GM23338 (cell line): ENCODE data around the gene SLC66A3. TPM values are rescaled to one million over a fixed set of nuclear protein-coding genes. Genes with fewer than 3 reads are reported as not detected.

Experiments used
- ATAC-seq: fragments of 200-7000 bp; cut with Tn5 transposase; 3 replicates; pipeline ENCODE4 v1.9.1; 2020
- DNase-seq: peaks from one replicate; pipeline ENCODE4 v3.0.0-alpha.2; 2015; ENCODE audit warnings: low spot score
- H2AFZ ChIP-seq: fragments of 200-600 bp; sonication (generic); 2 replicates; pipeline ENCODE4 v1.8.0; 2016; ENCODE audit warnings: antibody characterized with exemption, mild to moderate bottlenecking, moderate library complexity
- H3F3A ChIP-seq: fragments of 200-600 bp; sonication (generic); replicated peaks from 2 replicates; pipeline ENCODE4 v1.8.0; 2017; ENCODE audit warnings: antibody characterized with exemption, mixed run types, low read depth
- H3K27ac ChIP-seq: fragments of 200-600 bp; sonication (generic); 2 replicates; pipeline ENCODE4 v1.6.1; 2016; ENCODE audit warnings: low read depth
- H3K27me3 ChIP-seq: fragments of 200-600 bp; sonication (generic); 2 replicates; pipeline ENCODE4 v1.8.0; 2016; ENCODE audit warnings: mild to moderate bottlenecking, mixed run types, moderate library complexity; ENCODE audit not compliant: insufficient read depth
- H3K36me3 ChIP-seq: fragments of 200-600 bp; sonication (generic); 2 replicates; pipeline ENCODE4 v1.8.0; 2016; ENCODE audit warnings: mild to moderate bottlenecking; ENCODE audit not compliant: insufficient read depth
- H3K4me1 ChIP-seq: fragments of 200-600 bp; sonication (generic); 2 replicates; pipeline ENCODE4 v1.8.0; 2016; ENCODE audit warnings: mild to moderate bottlenecking, moderate library complexity; ENCODE audit not compliant: insufficient read depth
- H3K4me2 ChIP-seq: fragments of 200-600 bp; sonication (generic); 2 replicates; pipeline ENCODE4 v1.7.1; 2017; ENCODE audit warnings: mixed run types
- H3K4me3 ChIP-seq: fragments of 200-600 bp; sonication (generic); 2 replicates; pipeline ENCODE4 v1.6.1; 2016; ENCODE audit warnings: mixed run types
- H3K79me2 ChIP-seq: fragments of 200-600 bp; sonication (generic); replicated peaks from 2 replicates; pipeline ENCODE4 v1.8.0; 2017; ENCODE audit warnings: mild to moderate bottlenecking; ENCODE audit not compliant: insufficient read depth
- H3K9me2 ChIP-seq: fragments of 200-600 bp; sonication (generic); 2 replicates; pipeline ENCODE4 v1.8.0; 2017; ENCODE audit not compliant: insufficient read depth
- H4K20me1 ChIP-seq: fragments of 200-600 bp; sonication (generic); replicated peaks from 2 replicates; pipeline ENCODE4 v1.8.0; 2017; ENCODE audit warnings: mild to moderate bottlenecking; ENCODE audit not compliant: insufficient read depth
- H3K27ac Mint-ChIP-seq: 2 replicates; pipeline ENCODE4 v1.8.0; 2020; ENCODE audit warnings: inconsistent platforms, mild to moderate bottlenecking, moderate library complexity, mixed read lengths
- H3K27me3 Mint-ChIP-seq: 3 replicates; pipeline ENCODE4 v1.8.0; 2022; ENCODE audit warnings: low read depth, mild to moderate bottlenecking, moderate library complexity, mixed read lengths, inconsistent platforms; ENCODE audit not compliant: insufficient read depth, poor library complexity
- H3K36me3 Mint-ChIP-seq: 3 replicates; pipeline ENCODE4 v1.8.0; 2021; ENCODE audit warnings: low read depth, mild to moderate bottlenecking, inconsistent platforms, moderate library complexity, mixed read lengths
- H3K4me1 Mint-ChIP-seq: 3 replicates; pipeline ENCODE4 v1.8.0; 2020; ENCODE audit warnings: mild to moderate bottlenecking, inconsistent platforms, mixed read lengths
- H3K4me3 Mint-ChIP-seq: 3 replicates; pipeline ENCODE4 v1.8.0; 2021; ENCODE audit warnings: moderate library complexity, mild to moderate bottlenecking, inconsistent platforms, mixed read lengths
- H3K9me3 Mint-ChIP-seq: 3 replicates; pipeline ENCODE4 v1.8.0; 2020; ENCODE audit warnings: moderate library complexity, mild to moderate bottlenecking, inconsistent platforms, mixed read lengths
- CREB1 ChIP-seq: fragments of 250-450 bp; sonication (Bioruptor Pico); IDR thresholded peaks from 2 replicates; pipeline ENCODE4 v1.5.0; 2020; ENCODE audit warnings: low read depth, mild to moderate bottlenecking, moderate library complexity
- CTCF ChIP-seq, 2 experiments: fragments of 200-600 bp in 1 of 2; sonication (generic) in 1 of 2; conservative IDR thresholded peaks; 2 replicates each; pipeline versions ENCODE4 v1.5.1 to v1.6.1; 2016 to 2017; ENCODE audit warnings: antibody characterized with exemption in 2 of 2, low read depth in 2 of 2, mild to moderate bottlenecking in 2 of 2, moderate library complexity in 1 of 2
- ETS1 ChIP-seq: IDR thresholded peaks from 2 replicates; pipeline ENCODE4 v1.6.1; 2016; ENCODE audit warnings: antibody characterized with exemption
- EZH2 ChIP-seq: fragments of 200-600 bp; sonication (generic); IDR thresholded peaks from one replicate; pipeline ENCODE4 v1.8.0; 2017; ENCODE audit warnings: antibody characterized with exemption, mild to moderate bottlenecking, low read depth; ENCODE audit not compliant: unreplicated experiment
- EZH2phosphoT487 ChIP-seq: fragments of 200-600 bp; sonication (generic); IDR thresholded peaks from one replicate; pipeline ENCODE4 v1.8.1; 2018; ENCODE audit warnings: antibody characterized with exemption; ENCODE audit not compliant: unreplicated experiment
- JUNB ChIP-seq: IDR thresholded peaks from one replicate; pipeline ENCODE4 v1.6.1; 2016; ENCODE audit warnings: antibody characterized with exemption; ENCODE audit not compliant: unreplicated experiment
- NANOG ChIP-seq: IDR thresholded peaks from 2 replicates; pipeline ENCODE4 v1.6.1; 2016; ENCODE audit warnings: antibody characterized with exemption, borderline replicate concordance
- POLR2AphosphoS5 ChIP-seq: IDR thresholded peaks from 2 replicates; pipeline ENCODE4 v1.6.1; 2016; ENCODE audit warnings: antibody characterized with exemption, low read depth
- STAT1 ChIP-seq: IDR thresholded peaks from one replicate; pipeline ENCODE4 v1.6.1; 2016; ENCODE audit warnings: antibody characterized with exemption; ENCODE audit not compliant: unreplicated experiment
- ZNF114 ChIP-seq: fragments of 250-450 bp; sonication (Bioruptor Pico); IDR thresholded peaks from 2 replicates; pipeline ENCODE4 v1.5.0; 2020; ENCODE audit warnings: mild to moderate bottlenecking, moderate library complexity
- ZNF331 ChIP-seq: fragments of 250-450 bp; sonication (Bioruptor Pico); IDR thresholded peaks from 2 replicates; pipeline ENCODE4 v1.5.0; 2020; ENCODE audit warnings: low read depth, mild to moderate bottlenecking, moderate library complexity
- polyA plus RNA-seq: library from polyadenylated mRNA; unstranded; fragments of >200 nt; fragmentation: Nextera tagmentation; extraction: Ambion mirVana; gene quantifications from 2 replicates; pipeline ENCODE4 v1.2.1, GENCODE V29; 2016
- total RNA-seq: library from RNA; depleted of rRNA; stranded (reverse); fragments of >200 nt; shearing (Covaris generic); gene quantifications from 2 replicates; pipeline ENCODE4 v1.2.3, GENCODE V29; 2014

The SLC66A3 gene
- total and polyA plus RNA-seq, 2 experiments from 2014 or later: 13.7 to 18.4 TPM

GRCh38 chr2:11169333-11169732 is 14.1 kb downstream of the SLC66A3 start:
- H3K4me1 Mint-ChIP-seq: peaks cover 3% of the 10 kb centered on the region; the same call in 2 of the 3 replicates
- no peaks in the 10 kb centered on the region for H3K36me3 ChIP-seq

GRCh38 chr2:11174222-11174621 is 19.0 kb downstream of the SLC66A3 start:
- Histone ChIP-seq H3K4me2 (no peak overlapping the region), H3K4me1 (no peaks in the 10 kb centered on the region), H4K20me1 (no peaks in the 10 kb centered on the region), H3K9me2 (no peaks in the 10 kb centered on the region), H3F3A (no peaks in the 10 kb centered on the region), H3K4me3 (no peak overlapping the region), H3K79me2 (no peaks in the 10 kb centered on the region), H3K27ac (no peak overlapping the region), H3K36me3 (no peaks in the 10 kb centered on the region), H3K27me3 (no peaks in the 10 kb centered on the region), H2AFZ (no peak overlapping the region)
- no peak for ATAC-seq
- no peaks in the 10 kb centered on the region for H3K27me3 Mint-ChIP-seq
- no peaks in the 10 kb centered on the region; the same call in 2 of the 3 replicates for H3K9me3 Mint-ChIP-seq
- H3K36me3 Mint-ChIP-seq: no peaks in the 10 kb centered on the region
- no peak for DNase-seq
- H3K4me1 Mint-ChIP-seq: peaks cover 4% of the 10 kb centered on the region; the same call in 2 of the 3 replicates
- H3K4me3 Mint-ChIP-seq: no peak overlapping the region
- H3K27ac Mint-ChIP-seq: no peak overlapping the region
- TF ChIP-seq ETS1 (no peak), CREB1 (CRISPR knock-in tag) (no peak), JUNB (no peak), STAT1 (no peak), POLR2AphosphoS5 (no peak), NANOG (no peak), EZH2 (no peak), CTCF (conservative IDR thresholded peaks at IDR 0.05; ENCODE audit: low read depth in 2 of 2) (no peak)

More at GRCh38 chr2:11169333-11169732, 14.1 kb downstream of the SLC66A3 start:
- no peak overlapping the region for H3K27ac ChIP-seq
- TF ChIP-seq EZH2: no peak
- TF ChIP-seq CTCF (conservative IDR thresholded peaks at IDR 0.05; ENCODE audit: low read depth in 2 of 2): no peak
- no peak for TF ChIP-seq ETS1
- TF ChIP-seq STAT1: no peak
- TF ChIP-seq EZH2phosphoT487: no peak
- no peak for TF ChIP-seq CREB1 (CRISPR knock-in tag)
- no peak for TF ChIP-seq ZNF114 (CRISPR knock-in tag)
- TF ChIP-seq JUNB: no peak
- no peak for TF ChIP-seq NANOG
- no peak for TF ChIP-seq ZNF331 (CRISPR knock-in tag)
- H3K79me2 ChIP-seq: no peaks in the 10 kb centered on the region
- peaks cover 5% of the 10 kb centered on the region for H3K27me3 Mint-ChIP-seq
- no peaks in the 10 kb centered on the region for H3F3A ChIP-seq
- peaks cover 4% of the 10 kb centered on the region; the same call in 1 of the 3 replicates for H3K9me3 Mint-ChIP-seq
- H3K4me2 ChIP-seq: no peak overlapping the region
- H3K4me3 Mint-ChIP-seq: no peak overlapping the region
- H2AFZ ChIP-seq: no peak overlapping the region
- H3K27ac Mint-ChIP-seq: peak overlapping the region; percentile 49; the same call in 1 of the 2 replicates
- H3K27me3 ChIP-seq: no peaks in the 10 kb centered on the region
- H3K36me3 Mint-ChIP-seq: no peaks in the 10 kb centered on the region
- ATAC-seq: no peak
- DNase-seq: no peak
- H4K20me1 ChIP-seq: no peaks in the 10 kb centered on the region
- no peaks in the 10 kb centered on the region for H3K4me1 ChIP-seq
- H3K4me3 ChIP-seq: no peak overlapping the region
- no peaks in the 10 kb centered on the region for H3K9me2 ChIP-seq
